Stimulated activated CD8-positive, alpha-beta memory T cell treated with anti-CD3 and anti-CD28 coated beads, Interleukin-7, amount 100 ng/mL, for 24 hours (primary cell): ENCODE measurements around the gene ATP8B4.

Source experiments
- DNase-seq: peaks from one replicate; pipeline ENCODE4 v3.0.0-alpha.2; 2020; ENCODE audit warnings: low read depth

ATP8B4 gene

GRCh38 chr15:49890689-49891088, 228.3 kb downstream of the ATP8B4 start:
- no peak for DNase-seq

- DNase-seq = no peak
Measured at GRCh38 chr15:49889536-49889935, 229.5 kb downstream of the ATP8B4 start.

- DNase-seq = no peak
Measured at GRCh38 chr15:49888734-49889133, 230.3 kb downstream of the ATP8B4 start.

GRCh38 chr15:49888323-49888693, 230.7 kb downstream of the ATP8B4 start:
- DNase-seq = no peak

- DNase-seq = no peak
Measured at GRCh38 chr15:49887659-49888322, 231.2 kb downstream of the ATP8B4 start.

GRCh38 chr15:49883121-49883520, 235.9 kb downstream of the ATP8B4 start:
- no peak for DNase-seq

GRCh38 chr15:49881866-49882265, 237.2 kb downstream of the ATP8B4 start:
- DNase-seq = no peak

- no peak for DNase-seq
Measured at GRCh38 chr15:49881433-49881832, 237.6 kb downstream of the ATP8B4 start.

- no peak for DNase-seq
Measured at GRCh38 chr15:49877873-49878521, 241.0 kb downstream of the ATP8B4 start.

- no peak for DNase-seq
Measured at GRCh38 chr15:49877117-49877872, 241.7 kb downstream of the ATP8B4 start.

- no peak for DNase-seq
Measured at GRCh38 chr15:49876401-49877038, 242.5 kb downstream of the ATP8B4 start.

- DNase-seq = no peak
Measured at GRCh38 chr15:49875392-49875791, 243.6 kb downstream of the ATP8B4 start.

GRCh38 chr15:49870472-49870871, 248.6 kb downstream of the ATP8B4 start:
- DNase-seq = no peak

- no peak for DNase-seq
Measured at GRCh38 chr15:49868348-49868747, 250.7 kb downstream of the ATP8B4 start.

GRCh38 chr15:49865925-49866757, 252.9 kb downstream of the ATP8B4 start:
- no peak for DNase-seq

GRCh38 chr15:49864251-49864650, 254.8 kb downstream of the ATP8B4 start:
- DNase-seq = no peak

GRCh38 chr15:49863431-49864224, 255.4 kb downstream of the ATP8B4 start:
- no peak for DNase-seq

- DNase-seq = no peak
Measured at GRCh38 chr15:49860101-49860500, 258.9 kb downstream of the ATP8B4 start.

GRCh38 chr15:49857496-49858475, 261.2 kb downstream of the ATP8B4 start:
- DNase-seq = no peak
